Progenitor cell of endocrine pancreas (in vitro differentiated cells): Measurements from ENCODE around the gene PBX1. TPM values are rescaled to one million over a fixed set of nuclear protein-coding genes. Genes with fewer than 3 reads are reported as not detected.

ENCODE experiments used
- DNase-seq: peaks from one replicate; pipeline ENCODE4 v3.0.0; 2021; ENCODE audit warnings: low spot score; ENCODE audit not compliant: unreplicated experiment
- H3K27ac Mint-ChIP-seq: 2 replicates; pipeline ENCODE4 v1.8.0; 2021; ENCODE audit warnings: mild to moderate bottlenecking, moderate library complexity, mixed read lengths
- H3K27me3 Mint-ChIP-seq: 2 replicates; pipeline ENCODE4 v1.8.0; 2021; ENCODE audit warnings: mixed read lengths
- H3K36me3 Mint-ChIP-seq: 2 replicates; pipeline ENCODE4 v1.8.0; 2022; ENCODE audit warnings: mixed read lengths; ENCODE audit not compliant: insufficient read depth
- H3K4me1 Mint-ChIP-seq: 2 replicates; pipeline ENCODE4 v1.8.0; 2021; ENCODE audit warnings: low read depth, mixed read lengths
- H3K4me3 Mint-ChIP-seq: 2 replicates; pipeline ENCODE4 v1.8.0; 2021; ENCODE audit warnings: low read depth, mild to moderate bottlenecking, moderate library complexity, mixed read lengths
- H3K9me3 Mint-ChIP-seq: 2 replicates; pipeline ENCODE4 v1.8.0; 2021; ENCODE audit warnings: low read depth, mixed read lengths
- total RNA-seq: library from RNA; stranded (reverse); gene quantifications from 2 replicates; pipeline ENCODE4 v1.2.1, GENCODE V29; 2021
- TF ChIP-seq, protein P1 (sequence below): fragments of 200-600 bp; sonication (generic); IDR thresholded peaks from one replicate; pipeline ENCODE4 v1.5.0; 2021; ENCODE audit warnings: antibody characterized with exemption, mild to moderate bottlenecking; ENCODE audit not compliant: unreplicated experiment

The PBX1 gene
- total RNA-seq, 1 donor from 2014 or later = 205 TPM

DNA sequence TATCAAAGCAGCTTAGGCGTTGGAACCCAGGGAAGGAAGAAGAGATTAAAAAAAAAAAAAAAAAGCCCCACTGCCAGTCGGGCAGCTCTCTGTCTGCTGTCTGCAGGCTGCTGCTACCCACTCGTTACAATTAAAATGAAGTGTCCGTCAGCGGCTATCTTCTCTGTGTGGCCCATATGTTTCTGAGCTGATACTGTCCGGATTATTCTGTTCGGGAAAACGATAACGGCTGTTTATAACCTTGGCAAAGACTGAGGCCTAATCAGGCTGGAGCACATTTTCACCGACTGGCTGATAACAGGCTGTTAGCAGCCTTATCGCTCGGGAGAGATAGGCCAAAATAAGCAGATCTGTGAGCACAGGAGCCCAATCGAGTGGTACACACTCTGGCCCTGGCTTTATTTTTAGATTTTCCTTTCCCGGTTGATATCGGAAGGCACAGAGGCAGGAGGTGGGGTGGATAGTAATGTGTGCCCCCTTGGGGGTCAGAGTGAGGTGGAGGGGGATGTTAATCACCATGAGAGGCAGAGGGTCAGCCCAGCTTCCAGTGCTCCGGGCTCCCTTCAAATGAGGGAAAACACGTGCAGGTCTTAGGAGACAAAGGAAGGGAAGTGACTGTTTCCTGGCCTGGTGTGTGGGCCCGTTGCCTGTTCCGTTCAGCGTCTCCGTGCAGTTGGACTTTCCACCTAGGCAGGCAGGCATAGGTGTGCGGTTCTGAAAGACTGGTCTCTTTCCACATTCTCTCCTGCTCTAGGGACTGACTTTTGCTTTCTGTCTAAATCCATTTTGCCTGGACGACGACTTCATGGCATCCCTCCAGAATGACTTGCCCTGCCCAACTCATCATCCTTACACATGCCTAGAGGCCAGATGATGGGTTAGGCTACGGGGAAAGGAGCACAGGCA is 153.4 kb downstream of the PBX1 start:
- Mint-ChIP-seq H3K36me3 (peaks cover 14% of the 10 kb centered on the region), H3K27me3 (no peaks in the 10 kb centered on the region), H3K9me3 (no peaks in the 10 kb centered on the region), H3K4me3 (no peak overlapping the region), H3K4me1 (peaks cover 30% of the 10 kb centered on the region), H3K27ac (peak overlapping the region; percentile 89)
- DNase-seq = no peak
- TF ChIP-seq, protein P1, sequence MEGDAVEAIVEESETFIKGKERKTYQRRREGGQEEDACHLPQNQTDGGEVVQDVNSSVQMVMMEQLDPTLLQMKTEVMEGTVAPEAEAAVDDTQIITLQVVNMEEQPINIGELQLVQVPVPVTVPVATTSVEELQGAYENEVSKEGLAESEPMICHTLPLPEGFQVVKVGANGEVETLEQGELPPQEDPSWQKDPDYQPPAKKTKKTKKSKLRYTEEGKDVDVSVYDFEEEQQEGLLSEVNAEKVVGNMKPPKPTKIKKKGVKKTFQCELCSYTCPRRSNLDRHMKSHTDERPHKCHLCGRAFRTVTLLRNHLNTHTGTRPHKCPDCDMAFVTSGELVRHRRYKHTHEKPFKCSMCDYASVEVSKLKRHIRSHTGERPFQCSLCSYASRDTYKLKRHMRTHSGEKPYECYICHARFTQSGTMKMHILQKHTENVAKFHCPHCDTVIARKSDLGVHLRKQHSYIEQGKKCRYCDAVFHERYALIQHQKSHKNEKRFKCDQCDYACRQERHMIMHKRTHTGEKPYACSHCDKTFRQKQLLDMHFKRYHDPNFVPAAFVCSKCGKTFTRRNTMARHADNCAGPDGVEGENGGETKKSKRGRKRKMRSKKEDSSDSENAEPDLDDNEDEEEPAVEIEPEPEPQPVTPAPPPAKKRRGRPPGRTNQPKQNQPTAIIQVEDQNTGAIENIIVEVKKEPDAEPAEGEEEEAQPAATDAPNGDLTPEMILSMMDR = no peak

DNA sequence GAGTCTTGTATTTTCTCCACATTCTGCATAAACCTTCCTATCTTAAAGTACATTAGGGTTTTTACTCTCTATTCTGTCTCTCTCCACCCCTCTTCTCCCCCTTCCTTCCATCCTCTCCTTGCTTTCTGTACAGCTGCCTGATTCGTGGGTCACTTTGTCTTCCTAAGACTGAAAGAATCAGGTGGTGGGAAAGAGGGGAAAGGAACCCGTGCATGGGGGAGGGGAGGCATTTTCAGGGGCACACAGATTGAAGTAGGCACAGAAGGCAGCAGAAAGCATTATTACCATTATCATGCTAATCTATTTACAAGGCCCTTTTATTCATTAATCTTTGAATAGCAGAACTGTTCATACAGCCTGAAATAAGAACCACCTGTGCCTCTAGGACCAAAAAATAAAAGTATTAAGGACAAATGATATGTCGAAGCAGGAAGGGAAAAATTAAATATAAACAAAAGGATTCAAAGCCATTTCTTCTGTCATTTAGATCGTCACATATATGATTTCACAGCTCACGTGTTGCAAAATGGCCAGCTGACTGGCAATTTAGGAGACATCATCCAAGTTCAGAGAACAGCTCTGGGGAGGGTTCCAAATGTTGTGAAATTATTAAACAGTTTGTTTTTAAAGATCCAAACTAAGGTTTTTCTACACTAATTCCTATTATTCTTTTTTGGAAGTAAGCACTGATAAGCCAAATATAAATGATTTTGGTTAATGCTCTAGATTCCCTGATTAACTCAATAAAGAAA is 154.6 kb downstream of the PBX1 start:
- no peak overlapping the region for H3K27ac Mint-ChIP-seq
- TF ChIP-seq, protein P1 = no peak

DNA sequence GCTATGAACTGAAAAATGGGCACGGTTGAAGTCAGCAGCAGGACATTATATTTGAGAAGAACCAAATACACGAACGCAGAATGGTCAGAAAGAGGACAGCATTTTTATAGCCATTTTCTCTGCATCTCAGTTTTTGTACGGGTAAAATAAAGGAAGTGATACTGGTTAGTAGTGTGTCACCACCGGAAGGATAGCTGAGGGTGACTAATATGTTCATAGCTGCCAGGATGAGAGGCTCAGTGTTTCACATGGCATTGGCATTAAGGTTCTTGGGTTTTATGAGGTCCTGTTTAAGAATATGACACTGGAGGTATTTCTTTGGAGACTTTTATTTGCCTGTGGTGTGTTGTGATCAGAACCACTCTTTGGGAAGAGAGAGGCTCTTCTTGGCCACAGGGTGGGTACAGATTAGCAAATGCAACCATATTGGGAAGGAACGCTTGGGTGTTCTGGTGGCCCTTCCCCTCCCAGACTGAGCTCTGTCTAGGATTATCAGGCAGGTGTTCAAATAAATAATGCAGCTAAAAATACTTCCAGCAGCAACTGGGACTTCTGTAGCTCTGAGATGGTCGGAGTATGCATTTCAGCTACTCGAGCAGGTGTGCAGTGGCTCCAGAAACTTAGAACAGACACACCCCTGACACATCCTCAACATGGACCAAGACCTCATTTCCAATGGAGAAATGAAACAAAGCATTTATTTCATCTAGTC is 158.2 kb downstream of the PBX1 start:
- no peak overlapping the region for H3K27ac Mint-ChIP-seq
- H3K9me3 Mint-ChIP-seq = no peaks in the 10 kb centered on the region
- peaks cover 8% of the 10 kb centered on the region for H3K36me3 Mint-ChIP-seq
- TF ChIP-seq, protein P1 = no peak
- H3K4me3 Mint-ChIP-seq = no peak overlapping the region
- no peaks in the 10 kb centered on the region for H3K27me3 Mint-ChIP-seq
- peaks cover 35% of the 10 kb centered on the region for H3K4me1 Mint-ChIP-seq
- no peak for DNase-seq

More for the DNA sequence above, 154.6 kb downstream of the PBX1 start:
- H3K4me1 Mint-ChIP-seq = peaks cover 32% of the 10 kb centered on the region
- H3K4me3 Mint-ChIP-seq = no peak overlapping the region
- no peaks in the 10 kb centered on the region for H3K9me3 Mint-ChIP-seq
- H3K36me3 Mint-ChIP-seq = peaks cover 14% of the 10 kb centered on the region
- DNase-seq = no peak
- H3K27me3 Mint-ChIP-seq = no peaks in the 10 kb centered on the region

DNA sequence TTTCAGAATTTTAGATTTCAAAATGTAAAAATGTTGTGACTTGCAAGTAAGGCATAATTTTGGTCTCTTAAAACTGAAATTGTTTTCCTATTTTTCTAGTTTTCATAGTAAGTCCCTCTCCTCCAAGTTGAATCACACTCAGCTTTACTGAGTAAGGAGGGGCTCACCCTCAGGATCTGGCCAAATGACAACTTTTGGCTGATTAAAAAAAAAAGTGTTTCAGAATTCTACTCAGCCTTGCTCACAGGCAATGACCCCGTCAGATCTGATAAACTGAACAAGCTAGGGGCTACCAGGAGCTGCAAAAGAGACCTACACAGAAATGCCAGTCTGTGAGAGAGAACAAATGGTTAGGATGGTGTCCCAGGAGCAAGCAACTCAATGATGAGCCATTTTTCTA is 159.8 kb downstream of the PBX1 start:
- Mint-ChIP-seq H3K4me3 (no peak overlapping the region), H3K27me3 (no peaks in the 10 kb centered on the region), H3K9me3 (no peaks in the 10 kb centered on the region), H3K36me3 (peaks cover 10% of the 10 kb centered on the region), H3K4me1 (peaks cover 34% of the 10 kb centered on the region), H3K27ac (no peak overlapping the region)
- TF ChIP-seq, protein P1 = no peak
- no peak for DNase-seq
